HEK293 (cell line): ENCODE measurements around the gene ARHGAP15.

Experiments used
- CTCF ChIA-PET: fragments of 350-600 bp; formaldehyde crosslinking; extraction: SDS; loops from one replicate; lab custom pipeline; 2021; ENCODE audit warnings: antibody characterized with exemption; lab: Yijun Ruan, JAX
- POLR2A ChIA-PET: fragments of 300-600 bp; formaldehyde crosslinking; extraction: SDS; loops from one replicate; lab custom pipeline; 2020; ENCODE audit warnings: antibody characterized with exemption, inconsistent platforms; lab: Yijun Ruan, JAX
- H3K27ac ChIP-seq: fragments of 200-500 bp; sonication (Bioruptor generic); 2 replicates; pipeline ENCODE4 v1.5.1; 2014; ENCODE audit warnings: low read depth, low read length, control low read depth, inconsistent platforms; ENCODE audit errors: extremely low read depth
- H3K36me3 ChIP-seq, 2 experiments: fragments of 200-500 bp in 1 of 2; sonication (Bioruptor generic) in 1 of 2; 1 replicate in 1 of 2; 2 replicates in 1 of 2; pipeline ENCODE4 v1.5.1; 2014 to 2017; ENCODE audit warnings: inconsistent platforms in 2 of 2, low read length in 2 of 2; ENCODE audit not compliant: control insufficient read depth in 2 of 2, insufficient read depth in 1 of 2
- H3K4me1 ChIP-seq: fragments of 200-500 bp; sonication (Bioruptor generic); 2 replicates; pipeline ENCODE4 v1.5.1; 2014; ENCODE audit warnings: mild to moderate bottlenecking, low read length, inconsistent platforms; ENCODE audit not compliant: control insufficient read depth, insufficient read depth
- H3K4me3 ChIP-seq: 2 replicates; pipeline ENCODE4 v1.5.1; 2011; ENCODE audit warnings: low read depth, mild to moderate bottlenecking, control low read depth, low read length, moderate library complexity
- H3K9me3 ChIP-seq: fragments of 200-500 bp; sonication (Bioruptor generic); 2 replicates; pipeline ENCODE4 v1.5.1; 2014; ENCODE audit warnings: low read depth, low read length, inconsistent platforms; ENCODE audit not compliant: control insufficient read depth, insufficient read depth
- KLF16 ChIP-seq: fragments of 450-650 bp; formaldehyde crosslinking; IDR thresholded peaks from 2 replicates; pipeline ENCODE4 v1.5.1; 2017; ENCODE audit warnings: missing biosample characterization, missing genetic modification characterization
- KLF8 ChIP-seq: fragments of 450-650 bp; formaldehyde crosslinking; IDR thresholded peaks from 2 replicates; pipeline ENCODE4 v1.5.1; 2016; ENCODE audit warnings: missing biosample characterization, missing genetic modification characterization
- SP3 ChIP-seq: fragments of 450-650 bp; formaldehyde crosslinking; IDR thresholded peaks from 2 replicates; pipeline ENCODE4 v1.5.1; 2016; ENCODE audit warnings: missing biosample characterization, missing genetic modification characterization
- WT1 ChIP-seq: fragments of 450-650 bp; formaldehyde crosslinking; IDR thresholded peaks from 2 replicates; pipeline ENCODE4 v1.5.1; 2016; ENCODE audit warnings: missing biosample characterization, missing genetic modification characterization
- ZNF214 ChIP-seq: fragments of 450-650 bp; formaldehyde crosslinking; IDR thresholded peaks from 2 replicates; pipeline ENCODE4 v1.5.1; 2017; ENCODE audit warnings: missing biosample characterization, mild to moderate bottlenecking, missing genetic modification characterization, borderline replicate concordance
- ZNF24 ChIP-seq: fragments of 450-650 bp; formaldehyde crosslinking; IDR thresholded peaks from 2 replicates; pipeline ENCODE4 v1.5.1; 2016; ENCODE audit warnings: missing biosample characterization, missing genetic modification characterization
- ZNF391 ChIP-seq: fragments of 450-650 bp; formaldehyde crosslinking; IDR thresholded peaks from 2 replicates; pipeline ENCODE4 v1.5.1; 2016; ENCODE audit warnings: low read depth, missing biosample characterization, missing genetic modification characterization, borderline replicate concordance
- ZNF529 ChIP-seq: fragments of 450-650 bp; formaldehyde crosslinking; IDR thresholded peaks from 2 replicates; pipeline ENCODE4 v1.5.1; 2017; ENCODE audit warnings: missing genetic modification characterization, missing biosample characterization; ENCODE audit not compliant: insufficient replicate concordance
- ZNF555 ChIP-seq: fragments of 450-650 bp; formaldehyde crosslinking; conservative IDR thresholded peaks from 2 replicates; pipeline ENCODE4 v1.5.1; 2017; ENCODE audit warnings: missing biosample characterization, mild to moderate bottlenecking, missing genetic modification characterization, inconsistent platforms
- ZNF558 ChIP-seq: fragments of 450-650 bp; formaldehyde crosslinking; IDR thresholded peaks from 2 replicates; pipeline ENCODE4 v1.5.1; 2016; ENCODE audit warnings: missing biosample characterization, missing genetic modification characterization
- ZNF600 ChIP-seq: fragments of 450-650 bp; formaldehyde crosslinking; IDR thresholded peaks from 2 replicates; pipeline ENCODE4 v1.5.1; 2016; ENCODE audit warnings: missing biosample characterization, missing genetic modification characterization
- ZNF629 ChIP-seq: fragments of 450-650 bp; formaldehyde crosslinking; IDR thresholded peaks from 2 replicates; pipeline ENCODE4 v1.5.1; 2017; ENCODE audit warnings: missing biosample characterization, missing genetic modification characterization
- ZNF658 ChIP-seq: fragments of 450-650 bp; formaldehyde crosslinking; IDR thresholded peaks from 2 replicates; pipeline ENCODE4; 2016; ENCODE audit warnings: missing biosample characterization, missing genetic modification characterization
- ZNF664 ChIP-seq: fragments of 450-650 bp; formaldehyde crosslinking; IDR thresholded peaks from 2 replicates; pipeline ENCODE4 v1.5.1; 2016; ENCODE audit warnings: missing biosample characterization, missing genetic modification characterization
- TF ChIP-seq, protein P1 (sequence below): fragments of 450-650 bp; formaldehyde crosslinking; IDR thresholded peaks from 2 replicates; pipeline ENCODE4 v1.5.1; 2016; ENCODE audit warnings: missing biosample characterization, missing genetic modification characterization
- TF ChIP-seq, protein P2 (sequence below): fragments of 450-650 bp; formaldehyde crosslinking; IDR thresholded peaks from 2 replicates; pipeline ENCODE4 v1.5.1; 2017; ENCODE audit warnings: missing biosample characterization, missing genetic modification characterization
- TF ChIP-seq, protein P3 (sequence below): fragments of 450-650 bp; formaldehyde crosslinking; IDR thresholded peaks from 2 replicates; pipeline ENCODE4 v1.5.1; 2016; ENCODE audit warnings: missing biosample characterization, missing genetic modification characterization
- TF ChIP-seq, protein P4 (sequence below): fragments of 450-650 bp; formaldehyde crosslinking; IDR thresholded peaks from 2 replicates; pipeline ENCODE4 v1.5.1; 2016; ENCODE audit warnings: missing biosample characterization, missing genetic modification characterization, borderline replicate concordance
- TF ChIP-seq, protein P5 (sequence below): fragments of 450-650 bp; formaldehyde crosslinking; IDR thresholded peaks from 2 replicates; pipeline ENCODE4 v1.5.1; 2016; ENCODE audit warnings: missing biosample characterization, missing genetic modification characterization

Gene ARHGAP15

DNA sequence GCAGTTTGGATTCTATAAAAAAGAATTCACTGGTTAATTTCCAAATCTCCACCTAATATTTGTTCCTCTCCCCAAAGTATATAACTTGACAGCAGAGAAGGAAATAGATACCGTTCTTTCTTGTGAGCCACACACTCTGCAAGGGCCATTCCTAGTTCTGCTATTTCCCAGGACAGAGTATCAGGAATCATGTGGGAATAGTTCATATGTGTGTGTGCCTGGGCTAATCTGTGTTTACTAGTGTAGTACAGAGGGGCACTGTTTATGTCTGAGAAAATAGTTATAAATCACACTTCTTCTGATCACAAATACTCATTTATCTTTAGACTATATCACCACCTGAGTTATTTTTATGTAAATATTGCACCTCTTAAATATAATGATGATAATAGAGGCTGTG, 296.7 kb downstream of the ARHGAP15 start:
- POLR2A ChIA-PET: no interaction called here
- TF ChIP-seq, protein P1, sequence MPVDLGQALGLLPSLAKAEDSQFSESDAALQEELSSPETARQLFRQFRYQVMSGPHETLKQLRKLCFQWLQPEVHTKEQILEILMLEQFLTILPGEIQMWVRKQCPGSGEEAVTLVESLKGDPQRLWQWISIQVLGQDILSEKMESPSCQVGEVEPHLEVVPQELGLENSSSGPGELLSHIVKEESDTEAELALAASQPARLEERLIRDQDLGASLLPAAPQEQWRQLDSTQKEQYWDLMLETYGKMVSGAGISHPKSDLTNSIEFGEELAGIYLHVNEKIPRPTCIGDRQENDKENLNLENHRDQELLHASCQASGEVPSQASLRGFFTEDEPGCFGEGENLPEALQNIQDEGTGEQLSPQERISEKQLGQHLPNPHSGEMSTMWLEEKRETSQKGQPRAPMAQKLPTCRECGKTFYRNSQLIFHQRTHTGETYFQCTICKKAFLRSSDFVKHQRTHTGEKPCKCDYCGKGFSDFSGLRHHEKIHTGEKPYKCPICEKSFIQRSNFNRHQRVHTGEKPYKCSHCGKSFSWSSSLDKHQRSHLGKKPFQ (tag by site-specific recombination): no peak
- no peak for TF ChIP-seq WT1 (tag by site-specific recombination)
- TF ChIP-seq, protein P2, sequence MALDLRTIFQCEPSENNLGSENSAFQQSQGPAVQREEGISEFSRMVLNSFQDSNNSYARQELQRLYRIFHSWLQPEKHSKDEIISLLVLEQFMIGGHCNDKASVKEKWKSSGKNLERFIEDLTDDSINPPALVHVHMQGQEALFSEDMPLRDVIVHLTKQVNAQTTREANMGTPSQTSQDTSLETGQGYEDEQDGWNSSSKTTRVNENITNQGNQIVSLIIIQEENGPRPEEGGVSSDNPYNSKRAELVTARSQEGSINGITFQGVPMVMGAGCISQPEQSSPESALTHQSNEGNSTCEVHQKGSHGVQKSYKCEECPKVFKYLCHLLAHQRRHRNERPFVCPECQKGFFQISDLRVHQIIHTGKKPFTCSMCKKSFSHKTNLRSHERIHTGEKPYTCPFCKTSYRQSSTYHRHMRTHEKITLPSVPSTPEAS (tag by site-specific recombination): no peak
- Histone ChIP-seq H3K9me3 (no peaks in the 10 kb centered on the region), H3K4me1 (peaks cover 17% of the 10 kb centered on the region), H3K4me3 (no peak overlapping the region), H3K27ac (no peak overlapping the region), H3K36me3 (no peaks in the 10 kb centered on the region)
- CTCF ChIA-PET: no interaction called here

DNA sequence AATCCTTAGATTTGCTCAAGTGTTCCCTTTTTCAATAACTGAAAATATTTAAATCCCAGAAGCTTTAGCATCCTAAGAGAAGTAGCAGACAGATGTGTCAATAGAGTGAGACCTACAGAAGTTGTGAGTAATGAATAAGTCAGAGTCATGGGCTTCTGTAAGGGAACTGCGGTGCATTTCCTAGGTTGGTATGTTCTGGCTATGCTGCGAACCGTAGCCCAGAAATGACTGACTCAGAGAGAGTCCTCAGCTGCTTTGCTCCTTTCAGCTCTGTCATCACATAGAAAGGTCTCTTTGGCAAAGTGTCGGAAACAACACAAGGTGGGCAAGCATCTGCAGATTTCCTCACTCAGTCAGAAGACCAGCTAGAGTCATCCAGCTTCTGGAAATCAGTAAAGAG, 297.1 kb downstream of the ARHGAP15 start:
- POLR2A ChIA-PET: no interaction called here
- CTCF ChIA-PET: no interaction called here
- peaks cover 20% of the 10 kb centered on the region for H3K4me1 ChIP-seq
- no peaks in the 10 kb centered on the region for H3K36me3 ChIP-seq
- TF ChIP-seq, protein P3, sequence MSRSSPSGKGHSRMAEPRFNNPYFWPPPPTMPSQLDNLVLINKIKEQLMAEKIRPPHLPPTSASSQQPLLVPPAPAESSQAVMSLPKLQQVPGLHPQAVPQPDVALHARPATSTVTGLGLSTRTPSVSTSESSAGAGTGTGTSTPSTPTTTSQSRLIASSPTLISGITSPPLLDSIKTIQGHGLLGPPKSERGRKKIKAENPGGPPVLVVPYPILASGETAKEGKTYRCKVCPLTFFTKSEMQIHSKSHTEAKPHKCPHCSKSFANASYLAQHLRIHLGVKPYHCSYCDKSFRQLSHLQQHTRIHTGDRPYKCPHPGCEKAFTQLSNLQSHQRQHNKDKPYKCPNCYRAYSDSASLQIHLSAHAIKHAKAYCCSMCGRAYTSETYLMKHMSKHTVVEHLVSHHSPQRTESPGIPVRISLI: no peak
- no peak for TF ChIP-seq KLF16 (tag by site-specific recombination)
- TF ChIP-seq, all 188 proteins: peak for 0
- Histone ChIP-seq H3K9me3 (no peaks in the 10 kb centered on the region), H3K27ac (no peak overlapping the region), H3K4me3 (no peak overlapping the region)

DNA sequence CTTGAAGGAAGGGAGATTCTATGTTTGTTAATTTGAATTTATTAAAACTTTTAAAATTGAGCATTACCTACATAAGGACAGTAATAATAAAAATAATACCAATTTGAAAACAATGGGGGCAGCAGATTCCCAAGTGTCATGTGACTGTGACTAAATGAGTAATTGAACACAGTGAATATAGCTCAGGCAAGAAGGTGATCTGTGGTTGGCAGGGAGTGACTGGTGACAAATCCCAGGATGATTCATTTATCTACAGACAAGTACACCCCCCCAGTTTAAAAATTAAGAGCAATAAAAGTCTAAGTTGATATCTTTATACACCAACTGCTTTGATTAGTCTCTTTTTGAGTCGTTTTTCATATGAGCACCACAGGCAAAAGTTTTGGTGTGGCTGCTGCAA, 299.5 kb downstream of the ARHGAP15 start:
- Histone ChIP-seq H3K4me3 (no peak overlapping the region), H3K27ac (no peak overlapping the region), H3K4me1 (peaks cover 20% of the 10 kb centered on the region), H3K36me3 (no peaks in the 10 kb centered on the region), H3K9me3 (no peaks in the 10 kb centered on the region)
- TF ChIP-seq WT1 (tag by site-specific recombination) (peak; percentile 75), ZNF664 (tag by site-specific recombination) (0 out of 2 replicates have a peak, but pooled peaks have one; percentile 9), ZNF658 (tag by site-specific recombination) (no peak)
- ChIA-PET POLR2A (no interaction called here), CTCF (no interaction called here)

DNA sequence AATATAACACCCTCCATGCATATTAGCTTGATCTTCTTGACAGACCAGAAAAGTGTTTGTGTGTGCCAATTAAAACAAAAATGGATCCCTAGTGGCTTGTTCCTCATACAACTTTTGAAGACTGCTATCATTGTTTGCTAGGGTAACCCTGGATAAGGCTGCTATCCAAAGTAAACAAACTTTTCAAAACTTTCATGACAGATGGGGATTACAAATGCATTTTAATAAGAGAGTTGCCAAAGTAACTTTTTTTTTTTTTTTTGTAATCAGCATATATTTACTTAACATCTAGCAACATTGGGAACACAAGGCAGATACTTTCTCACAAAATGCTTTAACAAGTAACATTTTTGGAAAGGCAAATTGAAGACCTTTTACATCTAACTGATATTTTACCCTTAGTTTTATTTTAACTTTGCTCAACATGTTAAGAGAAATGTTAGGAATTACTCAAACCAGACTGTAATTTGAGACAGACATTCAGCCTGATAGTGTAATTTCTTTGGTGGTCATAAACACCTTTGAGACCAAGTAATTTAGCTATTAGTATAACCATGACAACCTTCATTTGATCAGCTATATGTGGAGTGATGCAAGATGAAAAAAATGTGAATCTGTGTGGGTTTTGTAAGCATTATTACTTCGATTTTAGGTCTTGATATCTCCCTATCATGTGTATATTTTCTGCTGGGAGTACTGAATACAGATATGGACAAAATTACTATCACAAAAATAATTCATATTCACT, 300.9 kb downstream of the ARHGAP15 start:
- CTCF ChIA-PET: interaction anchor here (0.7 kb wide), 1 partner anchor 184 kb away, joined by 3 read pairs; no protein-coding TSS in a partner anchor
- Histone ChIP-seq H3K4me1 (peaks cover 20% of the 10 kb centered on the region), H3K9me3 (no peaks in the 10 kb centered on the region), H3K36me3 (no peaks in the 10 kb centered on the region), H3K4me3 (no peak overlapping the region), H3K27ac (peak overlapping the region; percentile 50; the same call in 1 of the 2 replicates)
- POLR2A ChIA-PET: no interaction called here
- TF ChIP-seq, protein P4, sequence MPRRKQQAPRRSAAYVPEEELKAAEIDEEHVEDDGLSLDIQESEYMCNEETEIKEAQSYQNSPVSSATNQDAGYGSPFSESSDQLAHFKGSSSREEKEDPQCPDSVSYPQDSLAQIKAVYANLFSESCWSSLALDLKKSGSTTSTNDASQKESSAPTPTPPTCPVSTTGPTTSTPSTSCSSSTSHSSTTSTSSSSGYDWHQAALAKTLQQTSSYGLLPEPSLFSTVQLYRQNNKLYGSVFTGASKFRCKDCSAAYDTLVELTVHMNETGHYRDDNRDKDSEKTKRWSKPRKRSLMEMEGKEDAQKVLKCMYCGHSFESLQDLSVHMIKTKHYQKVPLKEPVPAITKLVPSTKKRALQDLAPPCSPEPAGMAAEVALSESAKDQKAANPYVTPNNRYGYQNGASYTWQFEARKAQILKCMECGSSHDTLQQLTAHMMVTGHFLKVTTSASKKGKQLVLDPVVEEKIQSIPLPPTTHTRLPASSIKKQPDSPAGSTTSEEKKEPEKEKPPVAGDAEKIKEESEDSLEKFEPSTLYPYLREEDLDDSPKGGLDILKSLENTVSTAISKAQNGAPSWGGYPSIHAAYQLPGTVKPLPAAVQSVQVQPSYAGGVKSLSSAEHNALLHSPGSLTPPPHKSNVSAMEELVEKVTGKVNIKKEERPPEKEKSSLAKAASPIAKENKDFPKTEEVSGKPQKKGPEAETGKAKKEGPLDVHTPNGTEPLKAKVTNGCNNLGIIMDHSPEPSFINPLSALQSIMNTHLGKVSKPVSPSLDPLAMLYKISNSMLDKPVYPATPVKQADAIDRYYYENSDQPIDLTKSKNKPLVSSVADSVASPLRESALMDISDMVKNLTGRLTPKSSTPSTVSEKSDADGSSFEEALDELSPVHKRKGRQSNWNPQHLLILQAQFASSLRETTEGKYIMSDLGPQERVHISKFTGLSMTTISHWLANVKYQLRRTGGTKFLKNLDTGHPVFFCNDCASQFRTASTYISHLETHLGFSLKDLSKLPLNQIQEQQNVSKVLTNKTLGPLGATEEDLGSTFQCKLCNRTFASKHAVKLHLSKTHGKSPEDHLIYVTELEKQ (tag by site-specific recombination): no peak
- TF ChIP-seq, protein P5, sequence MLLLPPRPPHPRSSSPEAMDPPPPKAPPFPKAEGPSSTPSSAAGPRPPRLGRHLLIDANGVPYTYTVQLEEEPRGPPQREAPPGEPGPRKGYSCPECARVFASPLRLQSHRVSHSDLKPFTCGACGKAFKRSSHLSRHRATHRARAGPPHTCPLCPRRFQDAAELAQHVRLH: 0 out of 2 replicates have a peak, but pooled peaks have one; percentile 37
- TF ChIP-seq ZNF214 (tag by site-specific recombination) (no peak), ZNF600 (no peak), ZNF391 (tag by site-specific recombination) (no peak), KLF8 (tag by site-specific recombination) (peak; percentile 37; the same call in 1 of the 2 replicates), ZNF629 (tag by site-specific recombination) (0 out of 2 replicates have a peak, but pooled peaks have one; percentile 22), ZNF529 (tag by site-specific recombination) (no peak), ZNF24 (no peak), ZNF555 (tag by site-specific recombination) (no peak), ZNF558 (tag by site-specific recombination) (no peak), SP3 (no peak)
